Activated CD8-positive, alpha-beta T cell treated with anti-CD3 and anti-CD28 coated beads, Interleukin-2, amount 10 ng/mL, durations not matched to agents 7 days and 5 days (primary cell): ENCODE measurements around the gene THBD. TPM values are rescaled to one million over a fixed set of nuclear protein-coding genes. Genes with fewer than 3 reads are reported as not detected.

Source experiments
- ATAC-seq: fragments of 150-1000 bp; cut with Tn5 transposase; one replicate; pipeline ENCODE4 v1.10.0; 2021; ENCODE audit warnings: moderate library complexity
- CTCF ChIA-PET: fragments of 350-600 bp; sonication (Branson Sonifier 250); formaldehyde crosslinking; loops from one replicate; lab custom pipeline; 2021; ENCODE audit warnings: antibody characterized with exemption; lab: Charles Lee
- POLR2A ChIA-PET: fragments of 350-600 bp; sonication (Branson Sonifier 250); formaldehyde crosslinking; loops from one replicate; lab custom pipeline; 2021; ENCODE audit warnings: antibody characterized with exemption; lab: Charles Lee
- DNase-seq: peaks from one replicate; pipeline ENCODE4 v3.0.0-alpha.2; 2020
- H3K27ac Mint-ChIP-seq: one replicate; pipeline ENCODE4 v1.8.0; 2021; ENCODE audit warnings: mild to moderate bottlenecking, mixed read lengths
- H3K27me3 Mint-ChIP-seq: one replicate; pipeline ENCODE4 v1.8.0; 2021; ENCODE audit warnings: low read depth, mixed read lengths
- H3K36me3 Mint-ChIP-seq: one replicate; pipeline ENCODE4 v1.8.0; 2021; ENCODE audit warnings: low read depth, mixed read lengths
- H3K4me1 Mint-ChIP-seq: one replicate; pipeline ENCODE4 v1.8.0; 2021; ENCODE audit warnings: low read depth, mixed read lengths
- H3K4me3 Mint-ChIP-seq: one replicate; pipeline ENCODE4 v1.8.0; 2021; ENCODE audit warnings: mild to moderate bottlenecking, mixed read lengths
- H3K9me3 Mint-ChIP-seq: one replicate; pipeline ENCODE4 v1.8.0; 2022; ENCODE audit warnings: mixed read lengths; ENCODE audit not compliant: insufficient read depth
- total RNA-seq, 2 experiments: library from RNA; stranded (reverse); gene quantifications; one replicate each; pipeline ENCODE4 v1.2.3, GENCODE V29; 2021

The THBD gene
- total RNA-seq, 2 experiments from 2014 or later, result not detected

GRCh38 chr20:23068283-23068682 lies 18.8 kb upstream of the THBD start:
- Mint-ChIP-seq H3K27me3 (peaks cover 12% of the 10 kb centered on the region), H3K9me3 (no peaks in the 10 kb centered on the region), H3K4me1 (no peaks in the 10 kb centered on the region), H3K36me3 (no peaks in the 10 kb centered on the region), H3K4me3 (no peak overlapping the region), H3K27ac (no peak overlapping the region)
- ATAC-seq (no peak), DNase-seq (no peak)
- ChIA-PET CTCF (no interaction called here), POLR2A (no interaction called here)

- H3K36me3 Mint-ChIP-seq, result no peaks in the 10 kb centered on the region
- H3K9me3 Mint-ChIP-seq, result no peaks in the 10 kb centered on the region
- no peak overlapping the region for H3K27ac Mint-ChIP-seq
- no peak for ATAC-seq
- no peak overlapping the region for H3K4me3 Mint-ChIP-seq
- CTCF ChIA-PET, result no interaction called here
- H3K27me3 Mint-ChIP-seq, result peaks cover 15% of the 10 kb centered on the region
- DNase-seq, result no peak
- H3K4me1 Mint-ChIP-seq, result no peaks in the 10 kb centered on the region
- POLR2A ChIA-PET, result no interaction called here
Measured at GRCh38 chr20:23066772-23067171, 17.3 kb upstream of the THBD start.

GRCh38 chr20:23065266-23066201 lies 16.1 kb upstream of the THBD start:
- DNase-seq (no peak), ATAC-seq (no peak)
- no peaks in the 10 kb centered on the region for H3K4me1 Mint-ChIP-seq
- H3K4me3 Mint-ChIP-seq, result no peak overlapping the region
- POLR2A ChIA-PET, result no interaction called here
- H3K36me3 Mint-ChIP-seq, result no peaks in the 10 kb centered on the region
- H3K27me3 Mint-ChIP-seq, result peaks cover 15% of the 10 kb centered on the region
- H3K9me3 Mint-ChIP-seq, result no peaks in the 10 kb centered on the region
- no peak overlapping the region for H3K27ac Mint-ChIP-seq
- CTCF ChIA-PET, result interaction anchor here (1.0 kb wide), 1 partner anchor 12 kb away, joined by 3 read pairs; no protein-coding TSS in a partner anchor

- DNase-seq (no peak), ATAC-seq (no peak)
- no peak overlapping the region for H3K27ac Mint-ChIP-seq
- CTCF ChIA-PET, result no interaction called here
- peaks cover 12% of the 10 kb centered on the region for H3K27me3 Mint-ChIP-seq
- H3K4me1 Mint-ChIP-seq, result no peaks in the 10 kb centered on the region
- H3K4me3 Mint-ChIP-seq, result no peak overlapping the region
- no peaks in the 10 kb centered on the region for H3K36me3 Mint-ChIP-seq
- no peaks in the 10 kb centered on the region for H3K9me3 Mint-ChIP-seq
- POLR2A ChIA-PET, result no interaction called here
Measured at GRCh38 chr20:23063581-23063980, 14.1 kb upstream of the THBD start.

- no peaks in the 10 kb centered on the region for H3K36me3 Mint-ChIP-seq
- peaks cover 12% of the 10 kb centered on the region for H3K27me3 Mint-ChIP-seq
Measured at GRCh38 chr20:23063168-23063567, 13.7 kb upstream of the THBD start.

GRCh38 chr20:23062632-23063031 lies 13.2 kb upstream of the THBD start:
- H3K36me3 Mint-ChIP-seq, result no peaks in the 10 kb centered on the region
- no peak overlapping the region for H3K27ac Mint-ChIP-seq
- no peaks in the 10 kb centered on the region for H3K9me3 Mint-ChIP-seq
- CTCF ChIA-PET, result interaction anchor here (2.9 kb wide), 1 partner anchor 12 kb away, joined by 10 read pairs; no protein-coding TSS in a partner anchor
- ATAC-seq, result no peak
- H3K27me3 Mint-ChIP-seq, result peaks cover 13% of the 10 kb centered on the region
- POLR2A ChIA-PET, result no interaction called here
- no peak for DNase-seq
- H3K4me3 Mint-ChIP-seq, result no peak overlapping the region
- H3K4me1 Mint-ChIP-seq, result no peaks in the 10 kb centered on the region

More at GRCh38 chr20:23063168-23063567, 13.7 kb upstream of the THBD start:
- CTCF ChIA-PET, result no interaction called here
- POLR2A ChIA-PET, result no interaction called here
- Mint-ChIP-seq H3K4me1 (no peaks in the 10 kb centered on the region), H3K4me3 (no peak overlapping the region), H3K27ac (no peak overlapping the region), H3K9me3 (no peaks in the 10 kb centered on the region)
- no peak for DNase-seq
- no peak for ATAC-seq

- DNase-seq (no peak), ATAC-seq (no peak)
- peaks cover 17% of the 10 kb centered on the region for H3K27me3 Mint-ChIP-seq
- ChIA-PET POLR2A (no interaction called here), CTCF (interaction anchor here (2.9 kb wide), 1 partner anchor 11 kb away, joined by 10 read pairs; no protein-coding TSS in a partner anchor)
- no peaks in the 10 kb centered on the region for H3K9me3 Mint-ChIP-seq
- no peak overlapping the region for H3K27ac Mint-ChIP-seq
- H3K4me1 Mint-ChIP-seq, result no peaks in the 10 kb centered on the region
- no peaks in the 10 kb centered on the region for H3K36me3 Mint-ChIP-seq
- no peak overlapping the region for H3K4me3 Mint-ChIP-seq
Measured at GRCh38 chr20:23061734-23062561, 12.5 kb upstream of the THBD start.

GRCh38 chr20:23061262-23061661 lies 11.8 kb upstream of the THBD start:
- ChIA-PET CTCF (interaction anchor here (0.6 to 2.9 kb wide), 2 partner anchors 11 to 221 kb away, joined by 3 to 10 read pairs; no protein-coding TSS in a partner anchor), POLR2A (no interaction called here)
- peaks cover 19% of the 10 kb centered on the region for H3K27me3 Mint-ChIP-seq
- no peaks in the 10 kb centered on the region for H3K36me3 Mint-ChIP-seq
- ATAC-seq (no peak), DNase-seq (no peak)
- no peak overlapping the region for H3K4me3 Mint-ChIP-seq
- no peaks in the 10 kb centered on the region for H3K4me1 Mint-ChIP-seq
- H3K9me3 Mint-ChIP-seq, result no peaks in the 10 kb centered on the region
- no peak overlapping the region for H3K27ac Mint-ChIP-seq

- CTCF ChIA-PET, result interaction anchor here (0.6 to 2.9 kb wide), 3 partner anchors 10 to 586 kb away, joined by 3 to 10 read pairs (median 3); no protein-coding TSS in a partner anchor
- ATAC-seq, result no peak
- Mint-ChIP-seq H3K4me1 (no peaks in the 10 kb centered on the region), H3K9me3 (no peaks in the 10 kb centered on the region), H3K27me3 (peaks cover 19% of the 10 kb centered on the region), H3K27ac (no peak overlapping the region), H3K4me3 (no peak overlapping the region), H3K36me3 (no peaks in the 10 kb centered on the region)
- POLR2A ChIA-PET, result no interaction called here
- no peak for DNase-seq
Measured at GRCh38 chr20:23060629-23061028, 11.2 kb upstream of the THBD start.

- CTCF ChIA-PET, result interaction anchor here (0.7 to 2.9 kb wide), 2 partner anchors 9 to 587 kb away, joined by 3 to 10 read pairs; no protein-coding TSS in a partner anchor
- no peaks in the 10 kb centered on the region for H3K9me3 Mint-ChIP-seq
Measured at GRCh38 chr20:23059846-23060245, 10.4 kb upstream of the THBD start.

GRCh38 chr20:23059001-23059400 lies 9.5 kb upstream of the THBD start:
- CTCF ChIA-PET, result no interaction called here
- Mint-ChIP-seq H3K4me1 (no peaks in the 10 kb centered on the region), H3K27me3 (peaks cover 18% of the 10 kb centered on the region)

More at GRCh38 chr20:23059846-23060245, 10.4 kb upstream of the THBD start:
- Mint-ChIP-seq H3K36me3 (no peaks in the 10 kb centered on the region), H3K4me3 (no peak overlapping the region), H3K27ac (no peak overlapping the region), H3K27me3 (peaks cover 18% of the 10 kb centered on the region), H3K4me1 (no peaks in the 10 kb centered on the region)
- DNase-seq (no peak), ATAC-seq (no peak)
- POLR2A ChIA-PET, result no interaction called here

More at GRCh38 chr20:23059001-23059400, 9.5 kb upstream of the THBD start:
- H3K27ac Mint-ChIP-seq, result no peak overlapping the region
- ATAC-seq (no peak), DNase-seq (no peak)
- H3K9me3 Mint-ChIP-seq, result no peaks in the 10 kb centered on the region
- POLR2A ChIA-PET, result no interaction called here
- no peaks in the 10 kb centered on the region for H3K36me3 Mint-ChIP-seq
- no peak overlapping the region for H3K4me3 Mint-ChIP-seq
